A673 (cell line): ENCODE measurements around the gene PRR12. TPM values are rescaled to one million over a fixed set of nuclear protein-coding genes. Genes with fewer than 3 reads are reported as not detected.

Experiments used
- BruUV-seq: library from RNA; stranded (reverse); fragments of 400-500 nt; replicated peaks from 2 replicates; lab custom pipeline; 2021; lab: Mats Ljungman, UMichigan
- CTCF ChIA-PET: fragments of 300-600 bp; sonication (Branson Sonifier 250); formaldehyde crosslinking; loops from one replicate; lab custom pipeline; 2022; ENCODE audit warnings: antibody characterized with exemption; lab: Charles Lee
- POLR2A ChIA-PET: fragments of 300-600 bp; sonication (Branson Sonifier 250); formaldehyde crosslinking; loops from one replicate; lab custom pipeline; 2022; ENCODE audit warnings: antibody characterized with exemption; ENCODE audit not compliant: low non-redundant PET; lab: Charles Lee
- DNase-seq: peaks from one replicate; pipeline ENCODE4 v3.0.0-alpha.2; 2015; ENCODE audit warnings: low spot score
- H3K27ac ChIP-seq: fragments of 200-600 bp; sonication (generic); 2 replicates; pipeline ENCODE4 v1.5.1; 2016; ENCODE audit warnings: mixed run types, low read depth, mild to moderate bottlenecking, mixed read lengths, antibody characterized with exemption, low read length; ENCODE audit not compliant: poor library complexity, severe bottlenecking
- H3K27me3 ChIP-seq: fragments of 200-600 bp; sonication (generic); replicated peaks from 2 replicates; pipeline ENCODE4 v1.6.1; 2017; ENCODE audit warnings: mixed run types, low read depth, mild to moderate bottlenecking, mixed read lengths, antibody characterized with exemption, low read length; ENCODE audit not compliant: insufficient read depth, poor library complexity
- H3K36me3 ChIP-seq: fragments of 200-600 bp; sonication (generic); 2 replicates; pipeline ENCODE4 v1.6.1; 2016; ENCODE audit warnings: mixed run types, mild to moderate bottlenecking, mixed read lengths, antibody characterized with exemption, low read length; ENCODE audit not compliant: insufficient read depth, poor library complexity, severe bottlenecking
- H3K4me1 ChIP-seq: fragments of 200-600 bp; sonication (generic); 2 replicates; pipeline ENCODE4 v1.6.1; 2017; ENCODE audit warnings: mixed run types, mild to moderate bottlenecking, mixed read lengths, antibody characterized with exemption, low read length; ENCODE audit not compliant: insufficient read depth, poor library complexity, severe bottlenecking
- H3K4me3 ChIP-seq: fragments of 200-600 bp; sonication (generic); 2 replicates; pipeline ENCODE4 v1.5.1; 2016; ENCODE audit warnings: low read depth, mixed run types, mild to moderate bottlenecking, mixed read lengths, low read length; ENCODE audit not compliant: poor library complexity, severe bottlenecking
- H3K9me3 ChIP-seq: fragments of 200-600 bp; sonication (generic); 2 replicates; pipeline ENCODE4 v1.6.1; 2016; ENCODE audit warnings: mixed run types, low read depth, mild to moderate bottlenecking, mixed read lengths, antibody characterized with exemption, low read length; ENCODE audit not compliant: poor library complexity, severe bottlenecking
- CTCF ChIP-seq: fragments of 300-800, 200-600 bp; sonication (generic); conservative IDR thresholded peaks from 2 replicates; pipeline ENCODE4 v1.5.1; 2017; ENCODE audit warnings: low read depth, mild to moderate bottlenecking, antibody characterized with exemption, low read length, moderate library complexity, mixed read lengths
- EZH2 ChIP-seq: fragments of 200-600 bp; sonication (generic); IDR thresholded peaks from 2 replicates; pipeline ENCODE4 v1.6.1; 2017; ENCODE audit warnings: borderline replicate concordance, low read depth, mild to moderate bottlenecking, mixed read lengths, antibody characterized with exemption, low read length; ENCODE audit not compliant: poor library complexity, severe bottlenecking
- intact Hi-C: fragments of 100-400 bp; cut with micrococcal nuclease; formaldehyde crosslinking; loops from one replicate; pipeline ENCODE4 v1.10.0; 2022; ENCODE audit not compliant: unreplicated experiment
- total RNA-seq: library from RNA; stranded (reverse); gene quantifications from 2 replicates; pipeline ENCODE4 v1.2.3, GENCODE V29; 2021

PRR12 gene
- total RNA-seq, 1 experiment from 2014 or later = 54.0 TPM

DNA sequence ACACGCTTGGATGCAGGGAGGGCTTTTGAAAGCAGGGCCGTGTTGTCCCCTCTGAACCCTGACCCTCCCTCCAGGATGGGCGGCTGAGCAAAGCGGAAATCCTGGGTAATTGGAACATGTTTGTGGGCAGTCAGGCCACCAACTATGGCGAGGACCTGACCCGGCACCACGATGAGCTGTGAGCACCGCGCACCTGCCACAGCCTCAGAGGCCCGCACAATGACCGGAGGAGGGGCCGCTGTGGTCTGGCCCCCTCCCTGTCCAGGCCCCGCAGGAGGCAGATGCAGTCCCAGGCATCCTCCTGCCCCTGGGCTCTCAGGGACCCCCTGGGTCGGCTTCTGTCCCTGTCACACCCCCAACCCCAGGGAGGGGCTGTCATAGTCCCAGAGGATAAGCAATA is 48.0 kb upstream of the PRR12 start:
- Histone ChIP-seq H3K27ac (no peak overlapping the region), H3K4me1 (peaks cover 4% of the 10 kb centered on the region), H3K36me3 (peaks cover 47% of the 10 kb centered on the region), H3K9me3 (no peaks in the 10 kb centered on the region), H3K27me3 (no peaks in the 10 kb centered on the region), H3K4me3 (no peak overlapping the region)
- intact Hi-C loops = no loop called here
- ChIA-PET POLR2A (no interaction called here), CTCF (no interaction called here)
- TF ChIP-seq CTCF (no peak), EZH2 (no peak)
- BruUV-seq = TSS peak; percentile 69
- DNase-seq = no peak

DNA sequence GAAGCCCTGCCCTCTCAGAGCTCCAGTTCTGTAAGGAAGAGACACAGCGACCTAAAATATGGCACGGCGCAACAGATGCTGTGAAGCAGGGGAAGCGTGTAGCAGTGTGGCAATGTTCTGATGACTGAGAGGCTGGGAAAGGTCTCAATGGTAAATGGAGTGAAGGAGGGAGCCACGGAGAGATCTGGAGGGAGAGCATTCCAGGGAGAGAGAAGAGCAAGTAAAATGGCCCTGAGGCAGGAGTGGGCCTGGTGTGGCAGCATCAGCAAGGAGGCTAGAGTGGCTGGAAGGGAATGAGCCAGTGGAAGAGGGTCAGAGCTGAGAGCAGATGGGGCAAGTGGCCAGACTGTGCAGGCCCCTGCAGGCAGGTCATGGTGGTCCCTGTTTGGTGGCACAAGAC is 46.8 kb upstream of the PRR12 start:
- peaks cover 4% of the 10 kb centered on the region for H3K4me1 ChIP-seq
- BruUV-seq = no TSS peak
- H3K27me3 ChIP-seq = no peaks in the 10 kb centered on the region
- POLR2A ChIA-PET = interaction anchor here (0.6 kb wide), 1 partner anchor 38 kb away, joined by 4 read pairs; no protein-coding TSS in a partner anchor
- peaks cover 38% of the 10 kb centered on the region for H3K36me3 ChIP-seq
- H3K9me3 ChIP-seq = no peaks in the 10 kb centered on the region
- no peak for TF ChIP-seq EZH2
- no peak for TF ChIP-seq CTCF
- CTCF ChIA-PET = interaction anchor here (0.9 kb wide), 1 partner anchor 41 kb away, joined by 4 read pairs; no protein-coding TSS in a partner anchor
- H3K4me3 ChIP-seq = no peak overlapping the region
- peak overlapping the region; percentile 30 for H3K27ac ChIP-seq
- intact Hi-C loops = no loop called here
- DNase-seq = no peak

- H3K4me3 ChIP-seq = no peak overlapping the region
- no peaks in the 10 kb centered on the region for H3K27me3 ChIP-seq
- POLR2A ChIA-PET = no interaction called here
- peak overlapping the region; percentile 14 for H3K27ac ChIP-seq
- TF ChIP-seq EZH2 (no peak), CTCF (peak; percentile 86)
- peaks cover 21% of the 10 kb centered on the region for H3K36me3 ChIP-seq
- peak; percentile 95 for DNase-seq
- H3K4me1 ChIP-seq = peaks cover 4% of the 10 kb centered on the region
- CTCF ChIA-PET = interaction anchor here (0.5 to 1.8 kb wide), 13 partner anchors 17 to 247 kb away, joined by 3 to 14 read pairs (median 5); no protein-coding TSS in a partner anchor
- no peaks in the 10 kb centered on the region for H3K9me3 ChIP-seq
- intact Hi-C loops = loop anchor here (2.0 kb wide), 1 partner anchor 40 kb away; no protein-coding TSS in a partner anchor
- BruUV-seq = TSS peak; percentile 22
These were observed 44.0 kb upstream of the PRR12 start for GRCh38 chr19:49546825-49547565.
